ENCODE data around the gene CCDC148.
"Not testable (repeated sequence)": the region's sequence is repeated elsewhere in the genome, so short reads cannot be mapped to it uniquely, and the experiment has no call there.

The CCDC148 gene

DNA sequence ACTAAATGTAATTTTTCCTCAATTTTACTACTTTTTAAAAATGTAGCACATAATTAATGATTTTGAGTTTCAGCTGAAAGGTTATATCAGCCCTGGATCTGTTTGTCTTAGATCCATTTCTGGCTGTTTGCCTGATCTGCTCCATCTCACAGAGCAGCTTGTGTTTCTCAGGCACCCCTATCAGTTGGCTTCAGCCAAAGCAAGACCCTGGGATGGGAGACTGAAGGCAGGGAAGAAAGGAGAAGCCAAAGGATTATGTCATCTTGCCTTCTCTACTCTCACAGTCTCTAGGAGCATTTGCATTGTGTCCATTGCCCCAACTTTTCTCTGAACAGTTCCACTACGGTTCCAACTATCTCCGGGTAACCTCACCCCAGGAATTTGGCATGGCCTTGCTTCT is 110.5 kb downstream of the CCDC148 start:
- no peak for DNase-seq

DNA sequence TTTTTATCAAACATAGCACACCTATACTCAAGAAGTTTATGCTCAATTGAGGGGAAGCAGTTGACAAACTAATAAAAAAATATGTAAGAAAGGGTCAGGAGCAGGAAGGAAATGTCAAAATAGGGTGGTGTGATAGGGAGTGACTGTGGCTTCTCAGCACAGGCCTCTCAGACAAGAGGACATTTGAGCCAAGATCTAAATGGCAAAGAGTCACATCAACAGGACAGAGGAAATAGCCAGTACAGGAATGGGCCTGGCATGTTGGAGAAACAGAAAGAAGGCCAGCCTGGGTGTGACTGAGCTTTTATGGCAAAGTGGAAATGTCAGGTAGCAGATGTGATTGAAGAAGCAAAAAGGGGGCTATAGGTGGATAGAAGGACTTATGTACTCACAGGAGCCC is 117.0 kb downstream of the CCDC148 start:
- no peak for DNase-seq

DNA sequence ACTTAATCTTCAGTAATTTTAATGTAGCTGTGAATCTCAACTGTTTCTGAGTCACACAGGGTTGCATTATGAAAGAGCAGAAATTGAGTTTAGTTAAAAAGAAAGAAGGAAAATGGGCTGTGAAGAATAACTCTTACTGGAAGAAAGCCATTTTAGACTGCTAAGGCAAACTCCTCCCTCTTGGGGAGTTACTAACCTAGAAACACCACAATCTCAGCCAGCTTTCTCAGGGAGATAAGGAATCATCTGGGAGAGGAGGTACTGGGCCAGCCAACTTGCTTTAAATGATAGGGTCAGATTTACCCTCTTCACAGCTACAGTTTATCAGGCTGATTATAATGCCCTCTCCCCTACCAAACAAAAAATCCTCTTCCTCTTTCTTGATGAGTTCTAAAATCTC is 119.5 kb downstream of the CCDC148 start:
- no peak for DNase-seq

DNA sequence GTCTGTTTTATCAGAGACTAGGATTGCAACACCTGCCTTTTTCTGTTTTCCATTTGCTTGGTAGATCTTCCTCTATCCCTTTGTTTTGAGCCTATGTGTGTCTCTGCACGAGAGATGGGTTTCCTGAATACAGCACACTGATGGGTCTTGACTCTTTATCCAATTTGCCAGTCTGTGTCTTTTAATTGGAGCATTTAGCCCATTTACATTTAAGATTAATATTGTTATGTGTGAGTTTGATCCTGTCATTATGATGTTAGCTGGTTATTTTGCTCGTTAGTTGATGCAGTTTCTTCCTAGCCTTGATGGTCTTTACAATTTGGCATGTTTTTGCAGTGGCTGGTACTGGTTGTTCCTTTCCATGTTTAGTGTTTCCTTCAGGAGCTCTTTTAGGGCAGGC is 124.8 kb downstream of the CCDC148 start:
- not testable (repeated sequence) for DNase-seq

DNA sequence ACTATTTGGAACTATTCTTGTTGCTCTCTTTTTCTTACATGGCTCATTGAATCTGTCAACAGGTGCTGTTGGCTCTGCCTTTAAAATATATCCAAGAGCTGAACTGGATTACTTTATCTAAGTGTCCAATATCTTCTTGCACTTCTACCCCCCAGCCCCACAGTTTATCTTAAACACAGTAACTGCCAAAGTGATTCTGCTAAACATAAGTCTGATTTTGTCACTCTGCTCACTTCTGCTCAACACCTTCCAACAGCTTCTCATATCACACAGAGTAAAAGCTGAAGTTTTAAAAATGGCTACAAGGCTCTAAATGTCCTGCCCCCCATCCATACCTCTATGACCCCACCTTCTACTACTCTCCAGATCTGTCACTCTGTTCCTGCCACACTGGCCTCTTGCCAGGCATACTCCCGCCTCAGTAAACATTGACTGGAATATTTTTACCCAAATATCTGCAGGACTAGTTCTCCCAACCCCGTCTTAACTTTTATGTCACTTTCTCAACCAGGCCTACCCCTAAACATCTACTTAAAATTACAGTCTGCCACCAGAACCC is 130.7 kb downstream of the CCDC148 start:
- DNase-seq, result no peak

DNA sequence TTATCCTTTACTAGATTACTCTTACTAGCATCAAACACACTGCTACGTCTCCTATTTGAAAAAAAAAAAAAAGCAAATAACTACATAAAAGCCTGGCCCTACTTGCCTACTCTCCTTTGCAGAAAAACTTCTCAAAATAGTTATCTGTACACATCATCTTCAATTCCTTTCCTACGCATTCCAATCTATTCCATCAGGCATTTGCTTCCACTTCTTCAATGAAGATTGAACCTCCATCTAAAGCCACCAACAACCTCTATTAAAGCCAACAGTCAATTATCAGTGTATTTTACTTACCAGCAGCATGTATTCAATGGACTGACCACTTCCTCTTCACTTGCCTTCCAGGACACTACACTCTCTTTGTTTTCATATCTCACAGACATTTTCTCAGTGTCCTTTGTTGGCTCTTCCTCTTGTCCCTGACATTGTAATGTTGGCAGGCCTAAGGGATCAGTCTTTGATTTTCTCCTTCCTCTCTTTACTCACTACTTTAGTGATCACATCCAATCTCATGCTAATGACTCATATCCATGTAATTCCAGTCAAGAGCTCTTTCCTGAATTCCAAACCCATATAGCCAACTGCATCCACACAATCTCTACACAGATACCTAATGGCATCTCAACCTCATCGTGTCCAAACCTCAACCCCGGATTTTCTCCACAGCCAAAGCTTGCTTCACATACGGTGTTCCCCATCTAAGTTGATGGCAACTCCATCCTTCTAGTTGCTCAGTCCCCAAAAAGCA is 131.3 kb downstream of the CCDC148 start:
- no peak for DNase-seq

DNA sequence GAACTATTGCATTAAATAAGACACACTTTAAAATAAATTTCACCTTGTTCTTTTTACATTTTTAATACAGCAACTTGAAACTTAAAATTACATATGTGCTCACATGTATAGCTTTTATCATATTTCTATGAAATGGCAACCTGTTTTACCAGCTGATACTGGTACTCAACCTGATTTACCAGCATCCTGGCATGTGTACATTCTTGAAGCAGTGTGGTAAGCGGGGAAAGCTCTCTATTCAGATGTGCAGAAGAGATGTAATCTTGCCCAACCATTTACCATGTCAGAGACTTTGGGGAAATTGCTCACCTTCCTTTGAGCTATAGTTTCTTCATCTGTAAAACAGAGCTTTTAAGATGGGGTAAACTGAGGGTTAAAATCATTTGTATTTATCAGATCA is 133.2 kb downstream of the CCDC148 start:
- DNase-seq, result no peak

DNA sequence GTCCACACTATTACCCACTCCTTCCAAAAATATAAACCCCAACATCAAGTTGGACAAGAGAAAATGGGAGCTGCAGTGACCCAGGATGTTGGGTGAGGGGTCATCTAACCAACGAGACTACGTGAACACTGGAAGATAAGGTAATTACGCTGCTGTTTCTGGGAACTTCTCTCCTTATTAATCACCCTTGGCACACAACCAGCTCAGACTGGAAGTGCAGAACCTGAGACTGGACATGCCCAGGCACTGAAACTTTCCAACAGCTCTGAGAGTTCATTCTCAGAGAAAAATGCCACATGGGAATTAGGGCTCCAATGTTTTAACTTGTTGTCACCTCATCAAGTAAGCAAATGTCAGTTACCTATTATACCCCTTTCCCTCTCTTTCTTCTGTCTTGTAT is 135.3 kb downstream of the CCDC148 start:
- DNase-seq, result no peak

DNA sequence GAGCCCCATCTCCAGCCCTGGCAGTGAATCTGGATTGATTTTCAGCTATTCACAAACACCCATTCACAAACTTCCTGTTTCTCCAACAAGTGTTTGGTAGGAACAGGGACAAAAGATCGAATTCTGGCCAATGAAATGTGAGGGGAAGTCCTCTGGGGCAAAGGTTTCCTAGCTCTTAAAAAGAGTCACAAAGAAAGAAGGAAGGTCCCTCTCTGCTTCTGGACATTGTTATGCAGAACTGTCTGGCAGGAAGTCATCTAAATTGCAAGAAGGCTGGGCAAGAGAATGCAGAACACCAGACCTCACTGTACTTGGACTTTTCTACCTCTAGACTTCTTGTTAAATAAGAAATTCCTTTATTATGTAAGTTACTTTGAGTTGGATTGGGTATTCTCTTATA is 137.3 kb downstream of the CCDC148 start:
- no peak for DNase-seq

DNA sequence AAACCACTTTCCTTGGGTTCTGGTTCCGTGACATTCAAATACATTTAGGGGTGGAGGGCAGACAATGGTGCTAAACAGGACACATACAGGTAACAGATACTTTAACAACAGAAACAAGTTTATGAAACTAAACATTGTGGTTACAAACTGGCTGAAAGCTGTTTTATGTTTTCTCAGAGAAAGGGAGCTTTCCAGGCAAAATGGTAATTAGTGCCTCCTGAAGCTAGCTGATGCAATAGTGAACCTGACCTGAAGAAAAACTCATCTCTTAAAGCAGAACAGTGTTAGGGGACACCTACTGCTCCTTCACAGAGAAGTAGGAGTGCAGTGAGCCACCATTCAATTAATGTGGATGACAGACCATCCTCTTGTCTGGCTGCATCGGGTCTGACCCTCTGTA is 138.9 kb downstream of the CCDC148 start:
- no peak for DNase-seq

DNA sequence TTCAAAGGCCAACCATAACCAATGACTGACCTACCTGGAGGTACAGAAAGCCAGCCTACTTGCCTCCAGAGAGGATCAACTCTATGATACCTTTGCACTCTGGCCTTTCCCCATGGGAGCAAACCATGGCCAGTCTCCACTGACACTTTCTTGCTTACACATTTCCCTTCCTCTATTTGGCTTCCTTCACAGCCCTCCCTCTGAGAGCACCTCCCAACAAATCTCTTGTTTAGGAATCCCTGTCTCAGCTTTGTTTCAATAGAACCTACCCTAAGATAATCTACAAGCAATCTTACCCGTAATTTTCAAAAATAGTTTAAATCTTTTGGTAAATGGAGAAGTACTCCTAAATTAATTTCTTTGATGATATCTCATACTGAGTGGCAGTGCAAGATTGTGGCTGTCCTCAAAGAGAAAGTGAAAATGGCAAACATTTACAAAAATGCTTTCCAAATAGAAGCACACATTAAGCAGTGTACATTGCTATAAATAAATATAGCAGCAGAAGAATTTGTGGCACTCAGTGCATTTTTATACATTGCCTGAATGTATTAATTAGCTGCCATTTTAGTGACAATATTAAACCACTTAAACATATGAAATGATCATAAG is 140.6 kb downstream of the CCDC148 start:
- no peak for DNase-seq

DNA sequence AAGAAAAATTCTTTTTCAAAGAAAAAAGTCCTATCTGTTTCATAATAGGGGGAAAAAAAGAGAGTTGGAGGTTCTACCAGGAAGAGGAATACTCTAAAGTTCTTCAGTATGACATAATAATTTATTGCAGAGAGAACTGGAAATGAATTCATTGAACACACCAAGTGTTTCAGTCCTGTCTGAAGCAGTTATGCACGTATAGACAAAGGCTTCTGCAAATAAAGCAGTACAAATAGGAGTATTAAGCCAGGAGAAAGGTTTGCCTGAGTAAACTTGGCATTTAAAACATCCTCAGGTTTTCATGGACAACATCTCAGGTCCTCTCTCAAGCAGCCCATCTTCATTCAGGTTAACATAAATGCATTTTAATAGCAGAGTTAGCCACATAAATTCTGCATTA is 141.6 kb downstream of the CCDC148 start:
- no peak for DNase-seq

DNA sequence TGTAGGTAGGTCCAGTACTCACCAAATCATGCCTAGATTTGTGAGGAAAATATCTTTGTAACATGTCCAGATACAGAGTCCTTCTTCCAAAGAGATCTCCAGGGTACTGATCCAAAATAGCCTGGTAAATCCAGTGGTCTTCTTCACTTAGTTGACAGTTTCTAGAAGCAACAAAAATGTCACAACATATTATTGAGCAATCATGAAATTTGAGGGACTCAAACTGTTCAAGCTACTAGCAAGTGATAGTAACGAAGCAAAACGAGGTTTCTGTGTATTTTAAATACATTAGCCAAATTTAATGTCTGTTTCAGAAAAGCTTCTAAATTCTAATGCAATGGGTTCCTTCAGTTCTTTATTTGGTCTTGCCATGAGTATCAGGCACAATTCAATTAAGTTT is 142.8 kb downstream of the CCDC148 start:
- no peak for DNase-seq

DNA sequence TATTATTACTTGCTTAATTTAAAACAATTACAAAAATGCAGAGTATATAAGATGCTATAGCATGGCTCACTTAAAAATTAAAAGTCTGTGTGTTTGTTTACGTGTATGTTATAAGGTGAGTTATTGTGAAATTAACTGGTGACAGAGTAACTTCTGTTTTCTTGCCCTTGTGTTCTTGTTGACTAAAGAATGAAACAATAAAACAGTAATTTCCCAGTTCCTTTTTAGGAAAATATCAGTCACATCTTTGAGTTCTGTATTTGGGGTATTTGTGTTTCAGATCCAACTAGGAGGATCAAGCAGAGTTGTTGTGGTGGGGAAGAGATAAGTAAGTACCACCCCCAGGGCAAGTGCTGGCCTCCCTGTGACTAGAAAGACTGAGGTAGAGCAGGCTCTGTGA is 143.6 kb downstream of the CCDC148 start:
- DNase-seq, result no peak

DNA sequence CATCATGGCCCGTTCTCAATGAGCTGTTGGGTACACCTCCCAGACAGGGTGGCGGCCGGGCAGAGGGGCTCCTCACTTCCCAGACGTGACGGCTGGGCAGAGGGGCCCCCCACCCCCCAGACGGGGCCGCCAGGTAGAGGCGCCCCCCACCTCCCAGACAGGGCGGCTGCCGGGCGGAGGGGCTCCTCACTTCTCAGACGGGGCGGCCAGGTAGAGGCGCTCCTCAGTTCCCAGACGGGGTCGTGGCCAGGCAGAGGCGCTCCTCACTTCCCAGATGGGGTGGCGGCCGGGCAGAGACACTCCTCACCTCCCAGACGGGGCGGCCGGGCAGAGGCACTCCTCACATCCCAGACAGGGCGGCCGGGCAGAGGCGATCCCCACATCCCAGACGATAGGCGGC is 146.1 kb downstream of the CCDC148 start:
- not testable (repeated sequence) for DNase-seq

DNA sequence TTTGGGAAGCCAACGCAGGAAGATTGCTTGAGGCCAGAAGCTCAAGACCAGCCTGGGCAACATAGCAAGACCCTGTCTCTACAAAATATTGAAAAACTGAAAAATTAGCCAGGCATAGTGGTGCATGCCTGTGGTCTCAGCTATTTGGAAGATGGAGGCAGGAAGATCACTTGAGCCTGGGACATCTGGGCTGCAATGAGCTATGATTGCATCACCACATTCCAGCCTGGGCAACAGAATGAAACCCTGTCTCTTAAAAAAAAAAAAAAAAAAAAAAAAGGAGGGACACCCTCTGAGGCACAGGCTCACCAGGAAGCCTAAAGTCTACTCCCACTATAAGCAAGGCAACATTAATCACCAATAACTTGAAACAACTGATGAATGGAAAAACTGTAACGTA is 151.1 kb downstream of the CCDC148 start:
- no peak for DNase-seq

DNA sequence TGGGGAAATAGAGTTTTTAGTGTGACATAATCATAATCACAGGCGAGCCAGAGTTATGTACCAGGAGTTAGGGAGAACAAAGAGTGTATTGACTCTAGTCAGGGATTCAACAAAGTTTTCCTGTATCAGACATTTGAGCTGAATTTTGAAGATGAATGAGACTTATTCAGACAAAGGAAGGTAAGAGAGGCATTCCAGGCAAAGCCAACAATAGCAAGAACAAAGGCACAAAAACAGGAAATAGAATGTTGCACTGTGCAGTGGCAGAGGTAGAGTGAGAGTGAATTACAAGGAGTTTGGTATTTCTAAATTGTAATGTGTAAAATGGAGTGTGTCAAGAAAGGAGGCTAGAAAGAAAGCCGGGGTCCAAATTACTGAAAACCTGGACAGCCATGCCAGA is 156.2 kb downstream of the CCDC148 start:
- no peak for DNase-seq

DNA sequence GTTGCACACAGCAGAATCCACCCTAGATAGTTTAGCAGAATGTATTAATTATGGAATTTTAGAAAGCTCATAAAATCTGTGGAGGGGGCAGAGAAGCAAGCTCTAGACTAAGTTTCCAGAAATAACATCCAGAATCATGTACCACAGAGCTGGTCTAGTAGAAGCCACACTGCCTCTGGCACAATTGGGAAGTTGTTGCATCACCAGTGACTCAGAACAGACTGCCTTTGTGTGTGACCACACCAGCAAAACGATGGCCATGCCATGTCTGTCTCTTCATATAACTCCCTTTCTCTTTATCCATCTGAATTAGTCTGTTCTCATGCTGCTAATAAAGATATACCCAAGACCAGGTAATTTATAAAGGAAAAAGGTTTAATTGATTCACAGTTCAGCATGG is 158.9 kb downstream of the CCDC148 start:
- no peak for DNase-seq

DNA sequence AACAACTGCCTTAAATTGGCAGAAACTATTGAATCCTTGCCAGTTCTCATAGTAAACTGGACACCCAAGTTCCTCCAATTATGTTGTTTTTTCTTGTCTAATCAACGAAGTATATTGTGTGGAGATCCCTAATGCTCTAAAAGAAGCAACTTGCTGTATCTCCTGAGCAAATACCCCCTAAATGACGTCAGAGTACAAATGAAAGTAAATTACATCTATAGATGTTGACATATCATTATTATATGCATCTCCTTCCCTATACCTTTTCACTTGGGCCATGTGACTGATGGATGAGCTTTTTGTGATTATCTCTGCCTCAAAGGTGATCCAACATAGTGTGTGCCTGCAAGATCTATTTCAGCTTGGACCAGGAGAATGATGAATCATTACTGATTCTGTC is 159.4 kb downstream of the CCDC148 start:
- DNase-seq, result no peak

DNA sequence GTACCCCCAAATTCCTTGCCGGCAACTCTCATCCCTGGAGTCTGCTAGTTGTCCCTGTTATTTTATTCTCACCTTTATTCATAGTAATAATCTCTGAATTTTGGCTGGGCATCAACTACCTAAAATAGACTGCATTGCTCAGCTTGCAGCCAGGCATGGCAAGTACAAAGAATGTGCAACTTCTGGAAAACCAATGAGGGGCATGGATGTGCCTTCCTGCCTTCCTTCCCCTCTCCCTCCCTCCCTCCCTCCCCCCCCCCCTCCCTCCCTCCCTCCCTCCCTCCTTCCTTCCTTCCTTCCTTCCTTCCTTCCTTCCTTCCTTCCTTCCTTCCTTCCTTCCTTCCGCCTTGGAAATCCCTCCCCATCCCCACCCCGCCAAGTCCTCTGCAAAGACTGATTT is 162.8 kb downstream of the CCDC148 start:
- DNase-seq, result no peak

DNA sequence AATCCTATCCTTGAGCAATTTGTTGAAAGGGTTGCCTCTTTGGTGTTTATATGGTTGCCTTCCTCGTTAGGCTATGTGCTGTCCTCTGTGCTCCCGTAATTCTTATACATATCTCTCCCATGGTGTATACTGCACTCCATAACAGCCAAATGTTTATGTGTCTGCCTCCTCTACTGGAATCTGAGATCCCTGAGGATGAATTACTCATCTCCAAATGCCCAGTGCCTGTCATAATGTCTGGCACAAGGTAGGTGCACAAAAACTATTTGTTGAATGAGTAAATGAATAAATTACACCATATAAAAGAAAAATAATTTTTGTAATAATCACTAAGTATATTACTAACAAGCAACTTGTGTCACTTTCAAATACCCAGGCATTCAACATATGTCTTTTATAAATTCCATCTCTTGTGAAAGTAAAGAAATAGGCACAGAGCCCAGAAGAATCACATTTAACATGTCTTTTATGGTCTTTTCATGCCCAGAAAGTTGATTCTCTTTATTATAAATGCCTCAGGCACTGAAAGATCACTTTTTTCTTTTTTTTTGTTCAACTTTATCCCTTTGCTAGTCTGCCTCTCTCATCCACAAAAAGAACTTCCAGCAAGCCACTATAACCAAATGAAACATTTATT is 164.9 kb downstream of the CCDC148 start:
- no peak for DNase-seq

DNA sequence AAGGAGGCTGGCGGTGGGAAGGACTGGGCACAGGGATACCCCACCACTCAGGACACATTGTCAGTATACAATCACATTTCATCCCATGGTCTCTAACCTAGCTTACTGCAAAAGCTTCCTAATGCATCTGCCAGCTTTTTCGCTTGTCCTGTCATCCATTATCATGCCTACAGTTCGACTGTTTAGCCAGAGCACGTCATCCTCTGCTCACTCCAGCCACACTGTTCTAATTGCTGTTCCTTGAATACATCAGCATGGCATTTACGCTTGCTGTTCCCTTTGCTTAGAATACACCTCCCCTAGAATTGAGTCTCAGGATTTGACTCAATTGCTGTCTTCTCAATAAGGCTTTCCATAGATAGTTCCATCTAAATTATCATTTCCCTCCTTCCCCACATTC is 166.3 kb downstream of the CCDC148 start:
- no peak for DNase-seq

DNA sequence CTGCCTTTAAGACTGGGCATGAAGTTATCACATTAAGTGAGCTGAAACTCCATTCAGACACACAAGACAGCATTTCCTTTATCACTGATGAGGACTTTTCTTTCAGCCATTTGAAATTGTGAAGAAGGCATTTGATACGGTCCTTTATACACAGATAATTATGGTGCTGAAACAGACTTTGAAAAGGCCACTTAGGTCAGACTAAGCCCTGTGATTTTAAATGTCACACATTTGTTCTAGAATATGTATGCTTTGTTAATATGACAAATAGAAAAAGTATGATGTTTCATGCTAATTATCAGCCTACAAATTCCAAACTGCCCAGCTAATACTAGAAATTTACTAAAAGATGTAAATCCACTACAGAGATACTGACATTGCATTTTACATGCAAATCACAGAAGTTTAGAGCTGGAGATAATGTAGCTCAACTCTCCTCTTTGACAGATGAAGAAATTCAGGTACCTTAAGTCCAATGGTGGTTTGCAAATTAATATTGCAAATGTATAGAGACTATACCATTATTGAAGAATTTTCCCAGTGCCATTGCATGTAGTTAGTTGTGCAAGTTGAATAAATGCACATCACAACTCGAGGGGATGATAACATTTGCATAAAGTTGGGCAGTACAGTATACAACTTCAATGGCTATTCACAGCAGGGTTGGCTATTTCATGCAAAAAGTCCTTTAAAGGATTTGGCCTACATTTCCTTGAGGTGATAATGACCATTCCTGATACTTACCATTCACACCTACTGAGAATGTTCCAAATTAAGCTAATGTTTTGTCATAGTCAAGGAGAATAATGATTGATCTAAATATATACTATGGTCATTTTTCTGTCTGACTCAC is 179.7 kb downstream of the CCDC148 start:
- no peak for DNase-seq

Measured in KG1 (cell line).